GM18508 (cell line): ENCODE results near the gene GNA12.
"Not testable (repeated sequence)": the region's sequence is repeated elsewhere in the genome, so short reads cannot be mapped to it uniquely, and the experiment has no call there.

Source experiments
- ATAC-seq: cut with Tn5 transposase; IDR thresholded peaks from one replicate; pipeline ENCODE4 v1.9.1; 2021; ENCODE audit warnings: moderate number of reproducible peaks; ENCODE audit not compliant: insufficient read depth, unreplicated experiment

Gene GNA12

GRCh38 chr7:2864999-2865670 is 21.0 kb upstream of the GNA12 start:
- no peak for ATAC-seq

- no peak for ATAC-seq
These were observed 20.3 kb upstream of the GNA12 start for GRCh38 chr7:2864204-2864985.

DNA sequence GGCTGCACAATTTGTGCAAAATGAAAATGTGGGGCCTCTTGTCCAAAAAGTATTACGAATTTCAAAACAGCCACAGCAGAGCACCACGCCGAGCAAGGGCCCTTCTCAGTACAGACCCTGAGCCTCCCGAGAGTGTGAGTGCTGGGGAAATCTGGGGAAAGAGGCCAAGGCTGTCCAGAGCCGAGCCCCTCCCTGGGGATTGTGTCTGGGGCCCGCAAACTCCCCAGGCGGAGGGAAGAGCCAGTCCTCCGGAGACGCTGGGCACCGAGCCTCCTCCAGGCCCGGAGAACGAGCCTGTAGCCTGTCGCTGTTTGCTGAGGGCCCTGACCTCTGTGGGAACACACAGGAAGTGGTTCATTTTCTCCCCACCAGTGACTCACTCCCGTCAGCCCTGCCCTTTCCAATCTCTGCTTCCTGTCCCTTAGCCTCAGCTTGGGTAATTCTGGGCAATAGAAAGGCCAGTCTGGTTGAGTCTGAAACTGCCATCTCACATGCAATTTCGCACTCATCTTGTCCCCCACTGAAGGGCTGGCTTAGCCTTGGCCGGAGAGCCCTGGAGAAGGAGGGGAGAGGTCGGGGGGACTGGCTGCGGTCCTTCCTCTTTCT is 19.5 kb upstream of the GNA12 start:
- ATAC-seq, result peak; percentile 94

GRCh38 chr7:2862831-2863361 is 18.8 kb upstream of the GNA12 start:
- ATAC-seq, result no peak

DNA sequence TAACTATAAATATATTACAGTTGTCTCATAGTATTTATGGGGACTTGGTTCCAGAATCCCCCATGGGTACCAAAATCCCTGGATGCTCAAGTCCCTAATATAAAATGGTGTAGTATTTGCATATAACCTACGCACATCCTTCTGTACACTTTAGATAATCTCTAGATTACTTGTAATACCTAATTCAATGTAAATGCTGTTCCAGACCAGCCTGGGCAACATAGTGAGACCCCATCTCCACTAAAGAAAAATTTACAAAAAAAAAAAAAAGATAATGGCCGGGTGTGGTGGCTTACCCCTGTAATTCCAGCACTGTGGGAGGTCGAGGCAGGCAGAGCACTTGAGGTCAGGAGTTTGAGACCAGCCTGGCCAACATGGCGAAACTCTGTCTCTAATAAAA is 17.4 kb upstream of the GNA12 start:
- no peak for ATAC-seq

GRCh38 chr7:2860627-2861133 is 16.6 kb upstream of the GNA12 start:
- no peak for ATAC-seq

DNA sequence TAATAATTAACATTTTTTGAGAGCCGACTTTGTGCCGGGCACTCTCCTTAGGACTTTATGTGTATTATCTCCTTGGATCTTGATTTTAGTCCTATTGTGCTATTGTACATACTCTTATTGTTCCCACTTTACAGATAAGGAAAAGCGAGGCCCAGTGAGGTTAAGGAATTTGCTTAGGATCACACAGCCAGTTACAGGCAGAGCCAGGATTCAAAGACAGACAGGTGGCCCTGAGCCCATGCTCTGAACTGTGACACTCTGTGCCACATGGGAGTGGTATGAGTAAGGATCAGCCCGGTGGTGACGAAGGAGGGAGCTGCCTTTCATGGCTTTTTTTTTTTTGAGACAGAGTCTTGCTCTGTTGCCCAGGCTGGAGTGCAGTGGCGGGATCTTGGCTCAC is 15.8 kb upstream of the GNA12 start:
- no peak for ATAC-seq

DNA sequence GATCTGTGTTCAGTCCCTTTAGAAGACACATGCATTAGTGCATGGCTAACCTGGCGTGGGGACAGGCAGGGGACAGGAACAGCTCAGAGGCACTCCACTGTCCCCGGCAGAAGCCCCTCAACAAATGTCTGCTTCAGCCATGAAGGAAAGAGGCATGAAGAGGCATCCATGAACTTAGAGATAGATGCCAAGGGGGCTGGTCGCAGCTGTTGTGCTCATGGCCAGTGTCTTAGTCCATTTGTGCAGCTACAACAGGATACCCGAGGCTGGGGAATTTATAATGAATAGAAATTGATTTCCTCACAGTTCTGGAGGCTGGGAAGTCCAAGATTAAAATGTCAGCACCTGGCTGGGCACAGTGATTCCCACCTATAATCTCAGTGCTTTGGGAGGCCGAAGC is 14.5 kb upstream of the GNA12 start:
- ATAC-seq, result no peak

DNA sequence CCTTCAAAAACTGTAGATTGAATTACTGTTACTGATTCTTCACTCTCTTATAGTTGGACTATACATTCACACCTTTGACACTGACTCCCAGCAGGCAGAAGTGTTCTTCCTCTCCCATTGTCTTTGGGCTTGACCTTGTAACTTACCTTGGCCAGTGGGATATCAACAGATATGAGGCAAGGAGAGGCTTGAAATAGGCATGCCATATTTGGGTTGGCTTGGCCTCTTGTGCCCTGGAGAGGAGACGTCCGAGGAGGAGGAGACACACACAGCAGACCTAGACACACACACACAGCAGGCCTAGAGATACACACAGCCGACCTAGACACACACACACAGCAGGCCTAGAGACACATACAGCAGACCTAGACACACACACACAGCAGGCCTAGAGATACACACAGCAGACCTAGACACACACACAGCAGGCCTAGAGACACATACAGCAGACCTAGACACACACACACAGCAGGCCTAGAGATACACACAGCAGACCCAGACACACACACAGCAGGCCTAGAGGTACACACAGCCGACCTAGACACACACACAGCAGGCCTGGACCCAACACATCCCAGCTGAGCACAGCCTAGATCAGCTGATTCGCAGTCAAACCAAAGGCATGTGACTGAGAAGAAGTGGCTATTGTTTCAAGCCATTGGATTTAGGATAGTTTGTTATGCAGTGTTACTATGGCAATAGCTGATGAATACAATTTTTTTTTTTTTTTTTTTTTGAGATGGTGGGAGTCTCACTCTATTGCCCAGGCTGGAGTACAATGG is 12.5 kb upstream of the GNA12 start:
- ATAC-seq, result no peak

DNA sequence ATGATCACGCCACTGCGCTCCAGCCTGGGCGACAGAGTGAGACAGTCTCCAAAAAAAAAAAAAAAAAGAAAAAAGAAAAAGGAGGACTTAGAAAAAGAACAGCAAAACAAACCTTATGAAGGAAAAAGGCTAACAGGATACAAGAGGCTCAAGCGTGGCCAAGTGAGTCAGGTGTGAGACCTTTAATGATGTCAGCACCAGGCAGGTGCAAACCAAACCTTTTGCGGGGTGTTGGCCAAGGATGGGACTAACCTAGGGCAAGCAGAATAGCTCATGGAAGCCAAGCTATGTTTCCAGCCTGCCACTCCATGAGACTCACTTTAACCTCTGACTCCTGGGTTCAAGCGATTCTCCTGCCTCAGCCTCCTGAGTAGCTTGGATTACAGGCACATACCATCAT is 11.3 kb upstream of the GNA12 start:
- no peak for ATAC-seq

GRCh38 chr7:2853552-2853951 is 9.4 kb upstream of the GNA12 start:
- ATAC-seq, result not testable (repeated sequence)

DNA sequence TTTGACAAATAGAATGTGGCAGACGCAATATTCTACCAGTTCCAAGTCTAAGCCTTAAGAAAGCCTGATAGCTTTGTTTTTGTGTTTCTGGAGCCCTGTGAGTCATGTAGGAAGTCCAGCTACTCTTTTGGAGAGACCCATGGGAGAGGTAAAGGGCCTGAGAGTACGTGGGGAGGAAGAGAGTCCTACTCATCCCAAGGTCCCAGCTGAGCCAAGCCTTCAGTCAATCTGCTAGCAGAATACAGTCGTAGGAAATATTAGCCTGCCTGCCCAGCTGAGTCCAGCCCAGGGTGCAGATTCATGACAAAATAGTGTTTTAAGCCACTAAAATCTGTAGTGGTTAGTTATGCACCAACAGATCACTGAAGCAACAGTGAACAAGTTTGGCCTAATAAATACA is 9.0 kb upstream of the GNA12 start:
- no peak for ATAC-seq

GRCh38 chr7:2851497-2851896 is 7.4 kb upstream of the GNA12 start:
- ATAC-seq, result peak; percentile 51

DNA sequence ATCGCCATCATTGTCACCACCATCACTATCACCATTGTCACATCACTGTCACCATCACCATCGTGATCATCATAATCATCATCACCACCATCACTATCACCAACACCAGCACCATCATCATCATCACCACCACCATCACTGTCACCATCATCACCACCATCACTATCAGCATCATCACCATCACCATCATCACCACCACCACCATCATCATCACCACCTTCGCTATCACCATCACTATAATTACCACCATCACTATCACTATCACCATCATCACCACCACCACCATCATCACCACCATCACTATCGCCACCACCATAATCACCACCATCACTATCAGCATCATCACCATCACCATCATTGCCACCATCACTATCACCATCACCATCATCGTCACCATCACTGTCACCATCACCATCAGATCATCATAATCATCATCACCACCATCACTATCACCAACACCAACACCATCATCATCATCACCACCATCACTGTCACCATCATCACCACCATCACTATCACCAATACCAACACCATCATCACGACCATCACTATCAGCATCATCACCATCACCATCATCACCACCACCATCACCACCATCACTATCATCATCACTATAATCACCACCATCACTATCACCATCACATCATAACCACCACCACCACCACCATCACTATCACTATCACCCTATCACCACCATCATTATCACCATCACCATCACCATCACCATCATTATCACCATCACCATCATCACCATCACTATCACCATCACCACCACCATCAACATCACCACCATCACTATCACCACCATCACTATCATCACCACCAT is 6.0 kb upstream of the GNA12 start:
- no peak for ATAC-seq

- ATAC-seq, result no peak
These were observed 1.0 kb upstream of the GNA12 start for GRCh38 chr7:2845034-2845592.

GRCh38 chr7:2843711-2844152 is 376 bp downstream of the GNA12 start:
- no peak for ATAC-seq

- no peak for ATAC-seq
These were observed 870 bp downstream of the GNA12 start for GRCh38 chr7:2843191-2843685.

DNA sequence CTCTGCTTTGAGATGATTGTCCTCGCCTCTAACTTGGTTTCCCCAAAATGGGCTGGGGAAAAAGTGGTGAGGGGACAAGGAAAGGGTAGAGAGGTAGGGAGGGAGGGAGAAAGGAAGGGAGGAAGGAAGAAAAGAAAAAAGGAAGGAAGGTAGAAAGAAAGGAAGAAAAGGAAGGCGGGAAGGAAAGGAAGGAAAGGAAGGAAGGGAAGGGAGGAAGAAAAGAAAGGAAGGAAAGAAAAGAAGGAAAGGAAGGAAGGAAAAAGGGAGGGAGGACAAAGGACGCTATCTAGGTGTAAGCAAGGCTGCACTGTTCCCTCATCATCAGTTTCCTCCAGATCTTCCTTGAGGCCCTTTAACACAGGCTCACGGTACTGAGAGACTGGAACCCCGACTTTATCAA is 2.2 kb downstream of the GNA12 start:
- no peak for ATAC-seq

DNA sequence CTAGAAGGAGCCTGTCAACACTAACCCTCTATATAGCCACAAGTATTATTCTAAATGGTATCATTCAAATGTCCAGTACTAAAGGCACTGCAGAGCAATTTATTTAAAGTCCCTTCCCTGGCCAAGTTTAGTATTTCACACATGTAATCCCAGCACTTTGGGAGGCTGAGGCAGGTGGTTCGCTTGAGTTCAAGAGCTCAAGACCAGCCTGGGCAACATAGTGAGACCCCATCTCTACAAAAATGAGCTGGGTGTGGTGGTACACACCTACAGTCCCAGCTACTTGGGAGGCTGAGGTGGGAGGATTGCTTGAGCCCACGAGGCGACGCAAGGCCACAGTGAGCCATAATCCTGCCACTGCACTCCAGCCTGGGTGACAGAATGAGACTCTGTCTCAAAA is 3.6 kb downstream of the GNA12 start:
- no peak for ATAC-seq
